ENCODE results near the gene INSIG1.

Gene INSIG1

DNA sequence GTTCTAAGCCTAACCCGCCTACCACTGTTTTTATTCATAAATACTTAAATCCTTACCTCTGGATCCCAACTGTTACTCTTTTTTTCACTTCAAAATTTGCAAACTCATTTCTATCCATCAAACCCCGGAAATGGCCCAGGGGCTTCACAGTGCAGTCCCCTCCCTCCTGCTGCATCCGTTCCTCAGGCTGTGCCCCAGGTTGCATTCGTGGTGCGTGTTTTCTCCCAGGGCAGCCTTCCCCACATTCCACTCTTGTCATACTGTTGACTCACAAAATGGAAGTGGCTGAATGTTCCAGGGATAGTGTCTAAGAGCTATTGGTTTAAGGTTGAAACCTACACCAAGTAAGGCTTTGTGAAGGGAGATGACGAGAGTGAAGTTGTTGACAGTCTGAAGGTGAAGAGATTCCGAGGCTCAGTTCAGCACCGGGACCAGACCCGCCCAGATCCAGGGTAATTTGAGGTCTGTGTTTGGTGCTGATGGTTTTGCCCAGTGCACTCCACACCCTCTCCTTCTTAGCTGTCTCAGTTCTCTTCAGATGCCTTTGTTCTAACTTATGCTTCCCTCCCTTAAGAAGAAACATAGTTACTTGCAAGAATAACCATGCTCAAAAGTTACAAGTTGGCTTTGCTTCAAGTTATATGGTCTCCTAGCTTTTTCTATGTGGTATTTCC is 7.7 kb downstream of the INSIG1 start:
- DNase-seq = no peak

DNA sequence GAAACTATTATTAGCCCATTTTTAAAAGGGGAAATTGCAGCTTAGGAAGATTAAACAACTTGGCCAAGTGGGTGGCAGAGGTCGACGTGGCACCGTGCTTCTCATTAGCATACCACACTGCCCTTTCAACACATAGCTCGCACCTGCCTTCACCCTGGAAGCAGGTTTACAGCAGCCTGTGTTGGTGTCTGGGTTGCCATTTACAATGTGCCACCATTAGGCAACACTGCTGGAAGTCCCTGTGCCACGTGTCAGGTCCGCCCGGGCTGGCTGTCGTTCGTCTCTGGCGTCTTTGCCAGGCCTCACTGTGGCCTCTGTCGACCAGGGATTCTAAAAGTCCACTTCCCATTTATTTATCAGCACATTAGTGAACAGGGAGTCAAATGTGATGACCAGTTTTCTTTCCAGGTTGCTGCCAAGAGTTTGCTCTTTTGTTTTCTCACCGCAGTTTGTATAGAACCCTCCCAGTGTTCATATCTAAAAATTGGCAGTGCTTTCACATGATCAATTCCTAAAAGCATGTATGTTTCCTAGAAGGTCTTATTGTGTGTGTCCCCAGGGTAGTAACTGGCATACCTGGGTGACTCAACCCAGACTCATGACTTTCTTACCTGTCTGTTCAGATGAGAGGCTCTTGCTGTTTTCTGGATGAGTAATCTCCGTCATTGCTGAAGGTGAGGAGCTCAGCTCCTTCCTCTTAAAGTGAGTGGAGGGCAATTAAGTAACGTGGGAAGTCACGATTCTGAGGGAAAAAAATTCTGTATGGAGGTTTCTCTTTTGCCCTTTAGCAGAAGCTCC is 9.2 kb downstream of the INSIG1 start:
- DNase-seq = no peak

DNA sequence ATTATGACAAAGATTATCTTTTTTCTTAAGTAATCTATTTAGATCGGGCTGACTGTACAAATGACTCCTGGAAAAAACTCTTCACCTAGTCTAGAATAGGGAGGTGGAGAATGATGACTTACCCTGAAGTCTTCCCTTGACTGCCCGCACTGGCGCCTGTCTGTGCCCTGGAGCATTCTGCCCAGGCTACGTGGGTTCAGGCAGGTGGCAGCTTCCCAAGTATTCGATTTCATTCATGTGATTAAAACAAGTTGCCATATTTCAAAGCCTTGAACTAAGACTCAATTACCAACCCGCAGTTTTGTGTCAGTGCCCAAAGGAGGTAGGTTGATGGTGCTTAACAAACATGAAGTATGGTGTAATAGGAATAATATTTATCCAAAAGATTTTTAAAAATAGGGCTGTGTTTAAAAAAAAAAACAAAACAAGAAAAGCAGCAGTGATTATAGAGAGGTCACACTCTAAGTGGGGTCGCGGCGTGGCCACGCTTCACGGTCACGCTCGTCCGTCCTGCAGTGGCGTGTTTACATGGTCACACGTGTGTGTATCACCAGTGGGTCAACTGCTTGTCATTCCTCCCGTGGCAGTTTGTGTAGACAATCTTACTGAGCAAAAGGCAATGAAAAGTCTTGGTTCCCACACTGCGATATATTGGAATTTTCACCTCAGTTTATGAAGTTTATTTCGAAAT is 10.8 kb downstream of the INSIG1 start:
- DNase-seq = no peak

DNA sequence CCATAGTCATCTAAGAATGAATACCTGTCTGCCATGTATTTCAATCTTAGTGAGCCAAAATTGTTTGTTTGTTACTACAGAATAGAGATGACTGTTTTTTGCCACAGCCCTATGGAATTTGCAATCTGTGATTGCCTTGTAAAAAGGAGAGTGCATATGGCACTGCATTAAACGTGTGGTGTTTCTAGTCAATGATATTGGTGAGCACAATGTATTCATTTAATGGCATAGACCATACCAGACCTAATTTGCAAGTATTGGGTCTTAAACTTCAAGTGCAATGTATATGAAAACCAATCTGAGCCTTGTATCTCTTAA is 11.3 kb downstream of the INSIG1 start:
- no peak for DNase-seq

DNA sequence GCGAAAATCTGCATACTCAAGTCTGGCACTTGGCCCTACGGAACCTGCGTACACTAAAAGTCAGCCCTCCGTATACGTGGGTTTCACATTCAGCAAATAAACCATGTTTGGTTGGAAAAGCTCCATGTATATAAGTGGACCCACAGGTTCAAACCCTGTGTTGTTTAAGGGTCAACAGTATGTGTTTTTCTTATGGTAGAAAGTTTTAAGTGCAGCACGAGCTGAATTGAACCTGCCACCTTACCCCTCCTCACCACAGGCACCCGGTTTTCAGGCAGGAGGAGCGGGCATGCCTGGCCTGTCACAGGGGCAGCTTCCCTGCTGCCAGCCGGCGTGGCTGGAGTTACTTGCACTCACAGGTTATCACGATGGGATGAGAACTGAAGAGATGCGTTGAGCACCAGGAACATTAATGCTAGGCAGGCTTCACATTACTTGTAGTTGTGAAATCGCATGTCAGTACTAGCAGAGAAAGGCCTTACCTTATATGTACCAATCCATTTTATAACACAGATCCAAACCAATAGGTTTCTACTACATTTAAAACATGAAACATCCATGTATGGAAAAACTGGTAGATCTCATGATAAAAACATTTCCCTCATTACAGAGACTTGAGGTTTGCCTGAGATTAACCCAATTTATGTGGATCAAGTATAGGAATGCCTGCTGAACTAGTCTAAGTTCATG is 12.9 kb downstream of the INSIG1 start:
- DNase-seq = no peak

DNA sequence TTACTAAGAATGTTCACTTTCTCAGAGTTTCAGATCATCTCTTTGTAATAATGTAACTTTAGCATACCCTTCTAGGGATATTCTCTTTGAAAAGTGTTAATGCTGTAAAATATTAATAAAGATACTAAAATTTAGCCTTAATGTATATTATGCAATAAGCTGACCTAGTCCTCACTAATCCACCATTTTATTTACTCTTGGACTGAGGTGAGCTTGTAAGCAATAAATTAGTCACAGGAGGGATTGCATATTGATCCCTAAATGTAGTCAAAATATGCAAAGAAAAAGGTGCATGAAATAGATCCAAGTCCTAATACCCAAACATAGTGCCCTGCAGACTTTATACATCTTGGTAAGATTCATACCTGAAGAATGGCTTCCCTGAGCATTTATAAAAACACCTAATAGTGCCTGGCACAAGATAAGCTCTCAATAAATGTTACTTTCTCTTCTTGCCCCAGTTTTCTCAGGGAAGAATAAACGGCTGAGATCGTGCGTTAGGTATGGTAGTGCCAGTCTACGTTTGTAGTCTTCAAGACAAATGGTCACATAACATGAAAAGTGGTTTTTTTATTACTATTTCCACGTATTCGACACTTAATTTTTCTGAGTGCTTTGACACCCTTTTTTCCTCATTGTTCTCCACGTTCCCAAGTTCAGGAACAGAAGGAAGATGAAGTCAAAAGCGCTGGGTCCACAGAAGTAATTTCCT is 14.3 kb downstream of the INSIG1 start:
- DNase-seq = no peak

DNA sequence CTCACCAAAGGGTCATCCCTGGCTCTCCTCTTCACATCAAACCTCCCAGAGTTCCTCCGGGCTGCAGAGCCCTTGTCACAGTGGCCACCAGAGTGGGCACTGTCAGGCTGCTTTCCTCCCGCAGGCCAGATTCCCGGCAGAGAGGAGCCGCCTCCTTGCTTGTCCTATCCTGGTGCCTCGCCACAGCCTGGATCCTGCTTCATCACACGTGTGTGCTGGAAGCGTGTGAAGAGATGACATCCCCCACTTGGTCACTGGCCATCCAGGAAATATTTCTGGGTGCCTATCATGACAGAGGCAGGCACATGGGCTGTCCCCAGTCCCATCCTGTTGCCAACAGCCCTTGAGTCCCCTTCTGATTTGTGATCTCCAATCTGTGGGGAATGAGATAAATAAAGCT is 15.0 kb downstream of the INSIG1 start:
- no peak for DNase-seq

DNA sequence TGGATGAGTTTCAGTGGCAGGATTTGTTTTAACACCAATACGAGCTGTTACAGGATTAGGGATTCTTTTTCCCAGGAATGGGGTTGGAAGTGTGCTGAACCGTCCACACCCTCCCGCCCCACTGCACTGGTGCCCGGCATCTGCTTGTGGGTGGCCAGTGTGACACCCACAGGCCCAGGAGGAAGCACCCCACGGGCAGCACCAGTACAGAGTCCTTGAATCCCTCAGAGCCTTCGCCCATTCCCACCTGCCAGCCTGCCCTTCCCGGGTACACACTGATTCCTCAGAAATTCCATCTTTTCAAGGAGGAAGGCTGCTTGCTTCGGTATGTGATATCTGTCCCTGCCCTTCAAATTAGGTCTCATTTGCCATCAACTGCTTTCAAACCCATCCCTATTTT is 15.4 kb downstream of the INSIG1 start:
- DNase-seq = no peak

DNA sequence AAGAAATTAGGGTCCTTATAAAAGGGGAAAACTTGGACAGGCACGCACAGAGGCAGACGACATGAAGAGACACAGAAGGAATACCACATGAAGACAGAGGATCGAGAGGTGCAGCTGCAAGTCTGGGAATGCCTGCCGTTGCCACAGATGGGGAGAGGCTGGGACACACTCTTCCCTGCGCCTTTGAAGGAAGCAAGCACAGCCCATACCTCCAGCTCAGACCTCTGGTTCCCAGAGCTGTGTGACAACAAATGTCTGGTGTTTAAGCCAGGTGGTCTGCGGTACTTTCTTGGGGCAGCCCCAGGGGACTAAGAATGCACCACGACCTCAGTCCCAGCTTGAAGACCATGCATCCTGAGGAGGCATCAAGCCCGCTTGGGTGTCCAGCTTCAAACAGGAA is 18.3 kb downstream of the INSIG1 start:
- DNase-seq = no peak

DNA sequence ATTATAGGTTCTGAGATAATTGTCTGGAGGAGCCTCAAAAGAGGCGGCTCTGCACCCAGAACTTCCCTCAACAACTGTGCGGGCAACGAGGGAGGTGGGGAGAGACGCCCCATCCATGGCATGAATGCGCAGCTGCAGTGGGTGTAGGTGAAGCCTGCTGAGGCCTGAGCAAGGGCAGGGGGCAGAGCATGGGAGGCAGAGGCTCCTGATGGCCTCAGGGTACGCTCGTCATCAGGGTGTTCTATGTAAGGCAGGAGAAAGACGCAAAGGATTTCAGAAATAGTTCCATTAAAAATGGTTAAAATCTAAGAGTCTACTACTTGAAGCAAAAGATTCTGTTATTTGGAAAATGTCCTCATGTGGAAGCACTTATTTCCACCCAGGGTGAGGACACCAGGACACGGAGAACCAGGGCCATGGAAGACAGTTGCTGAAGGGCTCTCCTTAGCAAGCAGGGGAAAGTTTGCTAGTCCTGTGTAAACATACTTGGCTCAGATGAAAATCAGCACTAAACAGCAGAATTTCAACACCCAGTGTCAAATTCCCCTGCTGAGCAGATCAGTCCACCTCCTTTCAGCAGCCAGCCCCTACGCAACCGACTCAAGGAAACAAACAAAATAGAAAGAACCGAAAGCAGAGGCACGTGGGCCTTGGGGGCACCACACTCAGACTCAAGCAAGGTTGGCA is 18.9 kb downstream of the INSIG1 start:
- DNase-seq = no peak

DNA sequence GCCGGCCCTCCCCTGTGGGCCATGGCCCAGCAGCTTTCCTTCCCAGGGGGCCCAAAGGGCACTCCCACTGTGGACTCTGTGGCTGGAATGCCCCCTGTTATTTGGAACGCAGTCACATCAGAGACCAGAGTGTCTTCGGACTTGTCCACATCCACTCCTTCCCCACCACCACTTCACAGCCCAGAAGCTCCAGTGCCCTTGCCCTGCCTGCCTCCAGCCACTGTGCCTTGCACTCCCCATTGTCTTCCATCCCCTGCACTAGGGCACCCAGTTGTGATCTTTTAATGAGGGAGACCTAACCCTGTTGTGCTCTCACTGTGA is 19.4 kb downstream of the INSIG1 start:
- no peak for DNase-seq

DNA sequence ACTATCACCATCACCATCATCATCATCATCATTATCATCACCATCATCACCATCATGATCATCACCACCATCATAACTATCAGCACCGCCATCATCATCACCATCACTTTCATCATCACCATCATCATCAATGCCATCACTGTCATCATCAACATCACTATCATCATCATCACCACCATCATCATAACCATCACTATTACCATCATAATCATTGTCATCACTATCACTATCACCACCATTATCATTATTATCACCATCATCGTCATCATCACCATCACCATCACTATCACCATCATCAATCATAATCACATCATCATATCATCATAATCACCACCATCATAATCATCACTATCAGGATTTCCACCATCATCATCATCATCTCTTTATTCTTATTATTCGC is 20.6 kb downstream of the INSIG1 start:
- DNase-seq = no peak

DNA sequence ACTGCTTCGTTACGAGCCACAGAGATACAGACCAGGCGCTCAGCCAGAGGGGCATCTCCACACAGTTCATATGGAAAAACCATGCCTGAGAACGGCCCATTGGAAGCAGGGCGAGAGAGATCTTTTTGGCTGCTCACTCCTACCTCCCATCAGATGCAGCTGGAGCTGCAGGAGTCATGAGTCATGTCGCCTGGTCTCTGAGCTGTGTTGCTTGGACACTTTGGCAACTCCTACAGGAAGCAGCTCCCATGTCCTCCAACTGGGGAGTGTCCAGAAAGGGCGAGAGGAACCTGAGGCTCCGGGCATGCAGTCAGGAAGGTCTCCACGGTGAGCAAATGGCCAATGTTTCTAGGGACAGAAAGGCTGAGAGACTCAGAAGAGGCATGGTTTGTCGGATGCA is 24.9 kb downstream of the INSIG1 start:
- no peak for DNase-seq

DNA sequence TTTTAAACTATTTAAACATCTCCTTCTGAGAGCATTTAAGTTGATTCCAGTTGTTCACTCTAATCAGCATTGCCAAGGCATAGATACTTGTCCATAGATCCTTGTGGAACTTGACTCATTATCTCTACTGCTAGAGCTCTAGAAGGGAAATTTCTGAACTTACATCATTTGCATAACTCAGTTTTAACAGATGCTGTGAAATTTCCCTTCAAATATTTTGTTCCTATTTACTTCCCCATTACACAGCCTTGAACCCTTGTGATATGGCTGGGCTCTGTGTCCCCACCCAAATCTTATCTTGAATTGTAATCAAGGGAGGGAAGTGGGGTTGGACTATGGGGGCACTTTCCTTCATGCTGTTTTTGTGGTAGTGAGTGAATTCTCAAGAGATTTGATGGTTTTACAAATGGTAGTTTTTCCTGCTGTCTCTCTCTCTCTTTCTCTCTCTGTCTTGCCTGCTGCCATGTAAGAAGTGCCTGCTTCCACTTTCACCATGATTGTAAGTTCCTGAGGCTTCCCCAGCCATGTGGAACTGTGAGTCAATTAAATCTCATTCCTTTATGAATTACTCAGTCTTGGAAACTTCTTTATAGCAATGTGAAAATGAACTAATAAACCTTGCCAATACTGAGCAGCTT is 25.4 kb downstream of the INSIG1 start:
- DNase-seq = no peak

DNA sequence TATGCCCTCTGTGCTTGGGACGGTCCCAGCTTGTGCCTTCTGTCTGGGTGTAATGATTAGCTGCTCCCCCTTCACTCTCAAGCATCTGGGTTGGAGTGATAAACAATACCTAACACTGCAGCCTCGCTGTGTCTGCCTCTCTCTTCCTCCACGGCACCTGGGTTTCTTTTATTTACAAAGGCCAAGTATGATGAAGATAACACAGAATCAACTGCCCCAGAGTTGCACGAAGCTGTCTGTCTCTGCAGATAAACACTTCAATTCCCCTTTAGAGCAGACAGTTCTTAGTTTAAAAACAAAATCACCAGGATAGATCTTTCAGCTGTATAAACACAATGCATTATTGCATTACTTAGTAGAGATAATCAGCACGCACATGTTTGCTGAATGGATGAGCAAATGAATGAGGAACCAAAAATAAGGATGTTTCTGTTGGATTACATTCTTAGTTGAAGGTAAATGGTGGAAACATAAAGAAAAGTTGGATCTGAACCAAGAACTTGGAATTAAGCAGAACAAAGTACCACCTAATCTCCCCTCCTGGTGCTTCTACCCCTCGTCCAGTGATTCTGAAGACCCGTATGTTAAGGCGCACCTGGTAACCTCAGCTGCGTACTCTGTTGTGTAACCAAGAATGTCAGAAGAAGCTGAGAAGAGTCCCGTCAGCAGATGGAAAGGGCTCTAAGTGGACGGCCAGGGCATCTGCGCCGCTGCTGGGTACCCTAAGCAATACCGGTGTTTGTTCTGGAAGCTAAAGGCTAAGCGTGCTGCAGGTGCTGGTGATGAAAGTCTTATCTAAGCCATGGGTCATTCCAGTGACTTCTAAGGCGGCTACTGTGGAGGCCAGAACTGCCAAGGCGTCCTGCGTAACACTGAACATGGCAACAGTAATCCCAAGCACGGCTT is 26.6 kb downstream of the INSIG1 start:
- DNase-seq = no peak

DNA sequence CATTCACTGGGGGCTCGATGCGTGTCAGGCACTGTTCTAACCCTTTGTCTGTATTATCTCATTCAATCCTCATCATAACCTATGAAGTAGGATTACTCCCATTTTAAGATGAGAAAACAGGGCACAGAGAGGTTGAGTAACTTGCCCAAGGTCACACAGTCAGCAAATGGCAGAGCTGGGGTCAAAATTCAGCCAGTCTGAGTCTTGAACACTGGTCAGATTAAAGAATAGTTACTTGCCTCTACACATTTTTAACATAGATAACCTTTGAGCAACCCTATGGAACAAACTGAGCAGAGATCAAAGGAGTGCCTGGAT is 27.2 kb downstream of the INSIG1 start:
- no peak for DNase-seq

DNA sequence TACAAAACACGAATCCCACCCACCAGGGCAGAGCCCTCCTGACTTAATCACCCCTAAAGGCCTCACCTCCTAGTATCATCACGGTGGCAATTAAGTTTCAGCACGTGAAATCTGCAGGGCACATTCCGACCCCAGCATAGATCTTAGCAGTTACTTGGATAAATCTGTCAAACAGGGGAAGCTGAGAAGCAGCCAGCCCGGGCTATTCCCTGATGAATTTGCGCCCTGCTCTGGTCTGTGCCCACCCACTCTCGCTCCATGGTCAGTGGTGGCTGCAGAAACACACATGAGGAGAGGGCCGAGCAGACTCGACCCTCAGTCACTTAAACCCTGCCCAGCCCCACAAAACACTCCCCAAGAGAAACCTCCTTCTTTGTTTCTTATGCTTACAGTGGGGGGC is 28.7 kb downstream of the INSIG1 start:
- no peak for DNase-seq

DNA sequence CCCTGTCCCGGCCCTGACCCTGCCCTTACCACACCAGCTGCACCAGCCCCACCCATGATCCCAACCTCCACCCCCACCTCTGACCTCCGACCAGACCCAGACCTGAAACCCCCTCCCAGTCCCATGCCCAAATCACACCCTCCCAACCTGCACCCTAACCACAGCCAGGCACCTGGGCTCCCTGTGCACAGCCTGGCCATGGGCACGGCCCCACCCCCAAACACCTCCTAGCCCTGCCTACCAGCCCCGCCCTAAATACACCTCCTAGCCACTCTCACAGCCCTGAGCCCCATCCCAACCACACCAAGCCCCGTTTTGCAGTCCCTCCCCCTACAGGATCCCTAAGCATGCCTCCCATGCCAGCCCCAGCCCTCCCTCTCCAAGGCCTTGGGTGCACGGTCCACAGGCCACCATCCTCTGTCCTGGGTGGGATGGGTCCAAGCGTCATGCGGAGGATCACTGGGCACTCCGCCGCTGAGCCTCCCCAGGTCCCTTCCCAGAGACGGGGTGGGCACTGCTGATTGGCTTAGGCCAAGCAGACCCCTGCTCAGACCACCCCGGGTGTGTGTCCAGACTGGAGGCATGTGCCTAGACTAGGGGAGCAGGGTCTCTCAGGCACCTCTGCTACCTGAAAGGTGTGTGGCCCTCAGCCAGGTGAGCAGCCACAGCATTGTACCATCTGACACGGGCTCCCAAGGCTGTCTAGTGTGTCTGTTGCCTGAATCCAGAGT is 30.1 kb downstream of the INSIG1 start:
- DNase-seq = no peak

DNA sequence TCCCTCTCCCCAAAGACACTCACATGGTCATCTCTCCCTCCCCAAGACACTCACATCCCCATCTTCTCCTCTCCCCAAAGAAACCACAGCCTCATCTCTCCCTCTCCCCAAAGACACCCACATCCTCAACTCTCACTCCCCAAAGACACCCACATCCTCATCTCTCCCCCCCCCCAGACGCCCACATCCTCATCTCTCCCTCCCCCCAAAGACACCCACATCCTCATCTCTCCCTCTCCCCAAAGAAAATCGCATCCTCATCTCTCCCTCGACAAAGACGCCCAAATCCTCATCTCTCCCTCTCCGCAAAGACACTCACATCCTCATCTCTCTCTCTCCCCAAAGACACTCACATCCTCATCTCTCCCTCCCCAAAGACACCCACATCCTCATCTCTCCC is 31.5 kb downstream of the INSIG1 start:
- no peak for DNase-seq

DNA sequence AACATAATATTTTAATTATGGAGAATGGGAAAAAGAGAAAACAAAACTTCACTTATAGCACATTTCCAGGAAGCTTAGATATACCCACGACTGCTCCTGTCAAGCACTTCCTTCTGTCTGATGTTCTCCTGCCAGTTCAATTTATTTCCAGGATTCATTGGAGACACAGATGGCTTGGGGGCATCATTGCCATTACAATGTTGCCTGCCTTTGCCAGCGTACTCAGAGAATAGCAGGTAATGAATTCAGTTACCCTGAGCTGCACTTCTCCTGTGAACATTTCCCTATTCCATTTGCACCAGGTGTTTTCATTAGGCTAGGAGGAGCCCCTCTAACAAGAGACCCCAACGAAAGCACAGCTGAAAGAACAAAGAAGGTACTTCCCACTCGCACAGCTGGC is 33.7 kb downstream of the INSIG1 start:
- DNase-seq = no peak

Measured in NCI-H1105 treated with DMSO at 0.1 percent for 48 hours (cell line).